PC-9 (cell line): ENCODE measurements around the gene PAX1. TPM values are rescaled to one million over a fixed set of nuclear protein-coding genes. Genes with fewer than 3 reads are reported as not detected.

Source experiments
- BruUV-seq: library from RNA; stranded (reverse); fragments of 400-500 nt; replicated peaks from 2 replicates; lab custom pipeline; 2021; lab: Mats Ljungman, UMichigan
- CTCF ChIA-PET: fragments of 300-600 bp; sonication (Branson Sonifier 250); formaldehyde crosslinking; loops from one replicate; lab custom pipeline; 2022; ENCODE audit warnings: antibody characterized with exemption; lab: Charles Lee
- POLR2A ChIA-PET: fragments of 300-600 bp; sonication (Branson Sonifier 250); formaldehyde crosslinking; loops from one replicate; lab custom pipeline; 2022; ENCODE audit warnings: antibody characterized with exemption; ENCODE audit not compliant: unreplicated experiment; lab: Charles Lee
- DNase-seq, 2 experiments: peaks; one replicate each; pipeline versions ENCODE4 v3.0.0 to v3.0.0-alpha.2; 2015 to 2022; ENCODE audit warnings: mixed read lengths in 1 of 2
- H2AFZ ChIP-seq: fragments of 200-600 bp; sonication (generic); 2 replicates; pipeline ENCODE4 v1.8.1; 2017; ENCODE audit warnings: antibody characterized with exemption
- H3F3A ChIP-seq: fragments of 200-600 bp; sonication (generic); 2 replicates; pipeline ENCODE4 v1.8.1; 2017; ENCODE audit warnings: antibody characterized with exemption, mild to moderate bottlenecking, low read depth; ENCODE audit not compliant: insufficient read depth
- H3K27ac ChIP-seq: fragments of 200-600 bp; sonication (generic); 2 replicates; pipeline ENCODE4 v1.6.1; 2016; ENCODE audit warnings: mixed run types
- H3K27me3 ChIP-seq: fragments of 200-600 bp; sonication (generic); 2 replicates; pipeline ENCODE4 v1.6.1; 2016; ENCODE audit warnings: low read depth, mixed run types; ENCODE audit not compliant: insufficient read depth
- H3K36me3 ChIP-seq: fragments of 200-600 bp; sonication (generic); 2 replicates; pipeline ENCODE4 v1.6.1; 2016; ENCODE audit warnings: low read depth, mixed run types
- H3K4me1 ChIP-seq: fragments of 200-600 bp; sonication (generic); replicated peaks from 2 replicates; pipeline ENCODE4 v1.6.1; 2016; ENCODE audit warnings: mixed run types; ENCODE audit not compliant: insufficient read depth
- H3K4me2 ChIP-seq: fragments of 200-600 bp; sonication (generic); 2 replicates; pipeline ENCODE4 v1.6.1; 2017; ENCODE audit warnings: mixed run types
- H3K4me3 ChIP-seq: fragments of 200-600 bp; sonication (generic); 2 replicates; pipeline ENCODE4 v1.6.1; 2016; ENCODE audit warnings: mixed run types
- H3K79me2 ChIP-seq: fragments of 200-600 bp; sonication (generic); 2 replicates; pipeline ENCODE4 v1.6.1; 2017; ENCODE audit warnings: low read depth, mixed run types
- H3K9me2 ChIP-seq: fragments of 200-600 bp; sonication (generic); 2 replicates; pipeline ENCODE4 v1.8.1; 2017; ENCODE audit warnings: mild to moderate bottlenecking; ENCODE audit not compliant: insufficient read depth
- H3K9me3 ChIP-seq: fragments of 200-600 bp; sonication (generic); 2 replicates; pipeline ENCODE4 v1.8.1; 2016; ENCODE audit warnings: low read depth; ENCODE audit not compliant: insufficient read depth
- H4K20me1 ChIP-seq: fragments of 200-600 bp; sonication (generic); 2 replicates; pipeline ENCODE4 v1.8.1; 2017; ENCODE audit not compliant: insufficient read depth
- EZH2 ChIP-seq: fragments of 200-600 bp; sonication (generic); IDR thresholded peaks from 2 replicates; pipeline ENCODE4 v1.8.0; 2017; ENCODE audit warnings: antibody characterized with exemption, low read depth
- intact Hi-C: fragments of 100-400 bp; cut with micrococcal nuclease; formaldehyde crosslinking; loops from one replicate; pipeline ENCODE4 v1.10.0; 2022; ENCODE audit not compliant: unreplicated experiment
- total RNA-seq: library from RNA; stranded (reverse); gene quantifications from 2 replicates; pipeline ENCODE4 v1.2.3, GENCODE V29; 2021
- TF ChIP-seq, protein P1 (sequence below): fragments of 200-600 bp; sonication (generic); conservative IDR thresholded peaks from 2 replicates; pipeline ENCODE4 v1.6.1; 2017; ENCODE audit warnings: mixed run types, antibody characterized with exemption, mild to moderate bottlenecking, moderate library complexity

Gene PAX1
- total RNA-seq, 1 experiment from 2014 or later: not detected

- H3K4me2 ChIP-seq: no peak overlapping the region
- no peak overlapping the region for H2AFZ ChIP-seq
- H3K27ac ChIP-seq: no peak overlapping the region
- no peaks in the 10 kb centered on the region for H3F3A ChIP-seq
- H3K79me2 ChIP-seq: no peaks in the 10 kb centered on the region
- H3K9me2 ChIP-seq: no peaks in the 10 kb centered on the region
- no peaks in the 10 kb centered on the region for H3K36me3 ChIP-seq
- H3K4me1 ChIP-seq: no peaks in the 10 kb centered on the region
- TF ChIP-seq EZH2: no peak
- TF ChIP-seq, protein P1, sequence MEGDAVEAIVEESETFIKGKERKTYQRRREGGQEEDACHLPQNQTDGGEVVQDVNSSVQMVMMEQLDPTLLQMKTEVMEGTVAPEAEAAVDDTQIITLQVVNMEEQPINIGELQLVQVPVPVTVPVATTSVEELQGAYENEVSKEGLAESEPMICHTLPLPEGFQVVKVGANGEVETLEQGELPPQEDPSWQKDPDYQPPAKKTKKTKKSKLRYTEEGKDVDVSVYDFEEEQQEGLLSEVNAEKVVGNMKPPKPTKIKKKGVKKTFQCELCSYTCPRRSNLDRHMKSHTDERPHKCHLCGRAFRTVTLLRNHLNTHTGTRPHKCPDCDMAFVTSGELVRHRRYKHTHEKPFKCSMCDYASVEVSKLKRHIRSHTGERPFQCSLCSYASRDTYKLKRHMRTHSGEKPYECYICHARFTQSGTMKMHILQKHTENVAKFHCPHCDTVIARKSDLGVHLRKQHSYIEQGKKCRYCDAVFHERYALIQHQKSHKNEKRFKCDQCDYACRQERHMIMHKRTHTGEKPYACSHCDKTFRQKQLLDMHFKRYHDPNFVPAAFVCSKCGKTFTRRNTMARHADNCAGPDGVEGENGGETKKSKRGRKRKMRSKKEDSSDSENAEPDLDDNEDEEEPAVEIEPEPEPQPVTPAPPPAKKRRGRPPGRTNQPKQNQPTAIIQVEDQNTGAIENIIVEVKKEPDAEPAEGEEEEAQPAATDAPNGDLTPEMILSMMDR: no peak
- H4K20me1 ChIP-seq: no peaks in the 10 kb centered on the region
- H3K4me3 ChIP-seq: no peak overlapping the region
- H3K9me3 ChIP-seq: no peaks in the 10 kb centered on the region
- intact Hi-C loops: no loop called here
- BruUV-seq: no TSS peak
- peaks cover 78% of the 10 kb centered on the region for H3K27me3 ChIP-seq
- POLR2A ChIA-PET: no interaction called here
- DNase-seq: no peak
- CTCF ChIA-PET: no interaction called here
Measured at GRCh38 chr20:21710341-21710740, 4.9 kb downstream of the PAX1 start.

GRCh38 chr20:21710863-21711431 lies 5.5 kb downstream of the PAX1 start:
- H3F3A ChIP-seq: no peaks in the 10 kb centered on the region
- H3K9me2 ChIP-seq: no peaks in the 10 kb centered on the region
- H3K36me3 ChIP-seq: no peaks in the 10 kb centered on the region
- no peak overlapping the region for H3K4me2 ChIP-seq
- no TSS peak for BruUV-seq
- H4K20me1 ChIP-seq: no peaks in the 10 kb centered on the region
- TF ChIP-seq EZH2: no peak
- TF ChIP-seq, protein P1: no peak
- no peaks in the 10 kb centered on the region for H3K9me3 ChIP-seq
- intact Hi-C loops: no loop called here
- no peak overlapping the region for H2AFZ ChIP-seq
- H3K4me1 ChIP-seq: no peaks in the 10 kb centered on the region
- ChIA-PET CTCF (no interaction called here), POLR2A (no interaction called here)
- H3K4me3 ChIP-seq: no peak overlapping the region
- H3K27ac ChIP-seq: no peak overlapping the region
- DNase-seq: no peak
- peaks cover 84% of the 10 kb centered on the region for H3K27me3 ChIP-seq
- no peaks in the 10 kb centered on the region for H3K79me2 ChIP-seq

DNA sequence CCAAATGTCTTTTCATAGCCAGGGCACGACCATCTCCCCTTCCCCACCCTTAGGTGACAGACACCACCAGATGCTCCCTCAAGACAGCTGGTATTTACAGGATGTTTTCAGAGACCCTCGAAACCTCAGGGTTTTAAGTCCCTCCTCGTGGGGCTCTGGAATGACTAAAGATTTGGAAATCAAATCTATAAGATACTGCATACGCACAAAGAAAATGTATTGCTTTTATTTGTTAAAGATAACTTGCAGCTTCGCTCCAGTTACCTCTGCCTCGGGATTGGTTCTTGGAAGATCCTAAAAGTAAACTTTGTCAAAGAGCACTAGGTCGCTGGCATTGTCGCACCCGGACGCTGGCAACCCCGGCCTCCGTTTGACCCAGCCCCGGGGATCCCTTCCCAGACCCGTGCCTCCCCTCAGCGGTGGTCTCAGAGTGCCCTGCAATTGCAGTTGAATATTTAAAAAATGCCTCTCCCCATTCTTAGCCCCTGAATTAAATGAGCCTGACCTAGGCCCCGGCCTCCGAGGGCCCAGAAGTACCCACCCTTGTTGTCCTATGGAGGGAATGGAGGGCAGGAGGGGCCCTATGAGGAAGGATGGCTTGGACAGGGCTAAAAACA lies 7.1 kb downstream of the PAX1 start:
- no peaks in the 10 kb centered on the region for H3K36me3 ChIP-seq
- H4K20me1 ChIP-seq: no peaks in the 10 kb centered on the region
- no peaks in the 10 kb centered on the region for H3K9me3 ChIP-seq
- no peak overlapping the region for H2AFZ ChIP-seq
- H3K4me2 ChIP-seq: no peak overlapping the region
- H3F3A ChIP-seq: no peaks in the 10 kb centered on the region
- DNase-seq: no peak
- CTCF ChIA-PET: no interaction called here
- H3K79me2 ChIP-seq: no peaks in the 10 kb centered on the region
- POLR2A ChIA-PET: no interaction called here
- no peaks in the 10 kb centered on the region for H3K4me1 ChIP-seq
- H3K27me3 ChIP-seq: peaks cover 86% of the 10 kb centered on the region
- H3K27ac ChIP-seq: no peak overlapping the region
- intact Hi-C loops: no loop called here
- no peak overlapping the region for H3K4me3 ChIP-seq
- TF ChIP-seq, protein P1: no peak
- no peak for TF ChIP-seq EZH2
- H3K9me2 ChIP-seq: no peaks in the 10 kb centered on the region
- no TSS peak for BruUV-seq
